Measurements from ENCODE around the gene SRPK2.
A peak's percentile ranks its signal among the peaks of the same experiment; 100 is the strongest.
"Not testable (repeated sequence)": the region's sequence is repeated elsewhere in the genome, so short reads cannot be mapped to it uniquely, and the experiment has no call there.

Gene SRPK2

GRCh38 chr7:105278973-105279687 lies 109.6 kb downstream of the SRPK2 start:
- H3K4me3 Mint-ChIP-seq, result no peak overlapping the region
- H3K27me3 Mint-ChIP-seq, result no peaks in the 10 kb centered on the region
- no peak for ATAC-seq
- peaks cover 11% of the 10 kb centered on the region for H3K36me3 Mint-ChIP-seq
- H3K4me1 Mint-ChIP-seq, result peaks cover 37% of the 10 kb centered on the region
- peak overlapping the region; percentile 46 for H3K27ac Mint-ChIP-seq
- H3K9me3 Mint-ChIP-seq, result no peaks in the 10 kb centered on the region

GRCh38 chr7:105278565-105278964 lies 110.2 kb downstream of the SRPK2 start:
- no peak overlapping the region for H3K4me3 Mint-ChIP-seq
- peaks cover 43% of the 10 kb centered on the region for H3K4me1 Mint-ChIP-seq
- H3K27ac Mint-ChIP-seq, result peak overlapping the region; percentile 46
- H3K36me3 Mint-ChIP-seq, result peaks cover 13% of the 10 kb centered on the region
- H3K9me3 Mint-ChIP-seq, result no peaks in the 10 kb centered on the region
- no peak for ATAC-seq
- H3K27me3 Mint-ChIP-seq, result no peaks in the 10 kb centered on the region

GRCh38 chr7:105277341-105277740 lies 111.4 kb downstream of the SRPK2 start:
- no peak overlapping the region for H3K4me3 Mint-ChIP-seq
- H3K9me3 Mint-ChIP-seq, result no peaks in the 10 kb centered on the region
- no peak for ATAC-seq
- H3K27ac Mint-ChIP-seq, result no peak overlapping the region
- H3K36me3 Mint-ChIP-seq, result peaks cover 17% of the 10 kb centered on the region
- H3K4me1 Mint-ChIP-seq, result peaks cover 55% of the 10 kb centered on the region
- H3K27me3 Mint-ChIP-seq, result no peaks in the 10 kb centered on the region

GRCh38 chr7:105270117-105270516 lies 118.6 kb downstream of the SRPK2 start:
- H3K27ac Mint-ChIP-seq, result peak overlapping the region; percentile 57
- H3K4me3 Mint-ChIP-seq, result no peak overlapping the region
- H3K36me3 Mint-ChIP-seq, result peaks cover 13% of the 10 kb centered on the region
- H3K27me3 Mint-ChIP-seq, result no peaks in the 10 kb centered on the region
- H3K4me1 Mint-ChIP-seq, result peaks cover 72% of the 10 kb centered on the region
- no peaks in the 10 kb centered on the region for H3K9me3 Mint-ChIP-seq
- ATAC-seq, result no peak

GRCh38 chr7:105269397-105269796 lies 119.3 kb downstream of the SRPK2 start:
- H3K9me3 Mint-ChIP-seq, result no peaks in the 10 kb centered on the region
- ATAC-seq, result peak; percentile 34
- H3K4me1 Mint-ChIP-seq, result peaks cover 67% of the 10 kb centered on the region
- peaks cover 7% of the 10 kb centered on the region for H3K36me3 Mint-ChIP-seq
- peak overlapping the region; percentile 75 for H3K27ac Mint-ChIP-seq
- H3K4me3 Mint-ChIP-seq, result peak overlapping the region; percentile 84
- H3K27me3 Mint-ChIP-seq, result no peaks in the 10 kb centered on the region

- peaks cover 67% of the 10 kb centered on the region for H3K4me1 Mint-ChIP-seq
- H3K27ac Mint-ChIP-seq, result peak overlapping the region; percentile 75
- peaks cover 6% of the 10 kb centered on the region for H3K36me3 Mint-ChIP-seq
- peak overlapping the region; percentile 84 for H3K4me3 Mint-ChIP-seq
- H3K9me3 Mint-ChIP-seq, result no peaks in the 10 kb centered on the region
- H3K27me3 Mint-ChIP-seq, result no peaks in the 10 kb centered on the region
- peak; percentile 70 for ATAC-seq
These were observed 120.0 kb downstream of the SRPK2 start for GRCh38 chr7:105268511-105269392.

GRCh38 chr7:105268056-105268455 lies 120.7 kb downstream of the SRPK2 start:
- H3K36me3 Mint-ChIP-seq, result no peaks in the 10 kb centered on the region
- H3K4me3 Mint-ChIP-seq, result no peak overlapping the region
- H3K27me3 Mint-ChIP-seq, result no peaks in the 10 kb centered on the region
- peaks cover 66% of the 10 kb centered on the region for H3K4me1 Mint-ChIP-seq
- H3K27ac Mint-ChIP-seq, result peak overlapping the region; percentile 75
- H3K9me3 Mint-ChIP-seq, result no peaks in the 10 kb centered on the region
- ATAC-seq, result no peak

- H3K27me3 Mint-ChIP-seq, result no peaks in the 10 kb centered on the region
- no peak for ATAC-seq
- H3K36me3 Mint-ChIP-seq, result no peaks in the 10 kb centered on the region
- H3K4me1 Mint-ChIP-seq, result peaks cover 65% of the 10 kb centered on the region
- H3K27ac Mint-ChIP-seq, result no peak overlapping the region
- H3K4me3 Mint-ChIP-seq, result no peak overlapping the region
- H3K9me3 Mint-ChIP-seq, result no peaks in the 10 kb centered on the region
These were observed 121.5 kb downstream of the SRPK2 start for GRCh38 chr7:105267244-105267643.

- no peaks in the 10 kb centered on the region for H3K27me3 Mint-ChIP-seq
- ATAC-seq, result no peak
- peaks cover 50% of the 10 kb centered on the region for H3K4me1 Mint-ChIP-seq
- H3K9me3 Mint-ChIP-seq, result peaks cover 2% of the 10 kb centered on the region
- no peak overlapping the region for H3K27ac Mint-ChIP-seq
- no peak overlapping the region for H3K4me3 Mint-ChIP-seq
- H3K36me3 Mint-ChIP-seq, result peaks cover 11% of the 10 kb centered on the region
These were observed 124.0 kb downstream of the SRPK2 start for GRCh38 chr7:105264707-105265106.

GRCh38 chr7:105261689-105262088 lies 127.0 kb downstream of the SRPK2 start:
- Mint-ChIP-seq H3K27me3 (no peaks in the 10 kb centered on the region), H3K9me3 (peaks cover 3% of the 10 kb centered on the region), H3K36me3 (peaks cover 19% of the 10 kb centered on the region), H3K4me3 (no peak overlapping the region), H3K4me1 (peaks cover 61% of the 10 kb centered on the region), H3K27ac (no peak overlapping the region)
- ATAC-seq, result no peak

GRCh38 chr7:105260201-105260871 lies 128.4 kb downstream of the SRPK2 start:
- H3K4me1 Mint-ChIP-seq, result peaks cover 73% of the 10 kb centered on the region
- H3K36me3 Mint-ChIP-seq, result peaks cover 19% of the 10 kb centered on the region
- H3K9me3 Mint-ChIP-seq, H3K27ac Mint-ChIP-seq, ATAC-seq, H3K4me3 Mint-ChIP-seq, H3K27me3 Mint-ChIP-seq: not testable (repeated sequence)

- not testable (repeated sequence) for H3K4me3 Mint-ChIP-seq, H3K9me3 Mint-ChIP-seq, H3K27me3 Mint-ChIP-seq, H3K27ac Mint-ChIP-seq, ATAC-seq
- Mint-ChIP-seq H3K4me1 (peaks cover 71% of the 10 kb centered on the region), H3K36me3 (peaks cover 19% of the 10 kb centered on the region)
These were observed 129.8 kb downstream of the SRPK2 start for GRCh38 chr7:105258919-105259318.

GRCh38 chr7:105257338-105257737 lies 131.4 kb downstream of the SRPK2 start:
- Mint-ChIP-seq H3K36me3 (peaks cover 19% of the 10 kb centered on the region), H3K4me1 (peaks cover 70% of the 10 kb centered on the region), H3K4me3 (no peak overlapping the region), H3K27ac (no peak overlapping the region), H3K9me3 (peaks cover 3% of the 10 kb centered on the region), H3K27me3 (no peaks in the 10 kb centered on the region)
- no peak for ATAC-seq

- ATAC-seq, result no peak
These were observed 131.9 kb downstream of the SRPK2 start for GRCh38 chr7:105256761-105257231.

GRCh38 chr7:105250706-105251105 lies 138.0 kb downstream of the SRPK2 start:
- H3K4me3 Mint-ChIP-seq, result no peak overlapping the region
- peaks cover 40% of the 10 kb centered on the region for H3K4me1 Mint-ChIP-seq
- no peak overlapping the region for H3K27ac Mint-ChIP-seq

More at GRCh38 chr7:105256761-105257231, 131.9 kb downstream of the SRPK2 start:
- Mint-ChIP-seq H3K4me3 (no peak overlapping the region), H3K27ac (no peak overlapping the region), H3K27me3 (no peaks in the 10 kb centered on the region), H3K9me3 (peaks cover 3% of the 10 kb centered on the region), H3K36me3 (peaks cover 19% of the 10 kb centered on the region), H3K4me1 (peaks cover 72% of the 10 kb centered on the region)

More at GRCh38 chr7:105250706-105251105, 138.0 kb downstream of the SRPK2 start:
- no peaks in the 10 kb centered on the region for H3K27me3 Mint-ChIP-seq
- no peaks in the 10 kb centered on the region for H3K9me3 Mint-ChIP-seq
- no peaks in the 10 kb centered on the region for H3K36me3 Mint-ChIP-seq
- no peak for ATAC-seq

All from stimulated activated memory B cell treated with anti-CD40 and anti-IgM and Interleukin-4, amounts not matched to agents 10 μg/mL and 1 μg/mL and 100 μg/mL, for 72 hours (primary cell).